Liver (tissue), 9 donors: ENCODE data around the gene ZFP42. TPM values are rescaled to one million over a fixed set of nuclear protein-coding genes. Genes with fewer than 3 reads are reported as not detected.

Source experiments
- DNase-seq: peaks from one replicate; pipeline ENCODE4 v3.0.0-alpha.2; 2017; ENCODE audit warnings: low spot score
- H3K27ac ChIP-seq, 2 donors: one replicate each; pipeline ENCODE4 v1.7.0; 2013; ENCODE audit warnings: inconsistent platforms in 2 of 2, low read length in 2 of 2, control low read depth in 1 of 2, low read depth in 1 of 2, mild to moderate bottlenecking in 1 of 2
- H3K27me3 ChIP-seq, 4 donors: one replicate each; pipeline versions ENCODE4 v1.6.1 to v1.7.0; 2013; ENCODE audit warnings: low read length in 3 of 4, inconsistent platforms in 1 of 4, mild to moderate bottlenecking in 1 of 4, moderate library complexity in 1 of 4; ENCODE audit not compliant: control insufficient read depth in 4 of 4, insufficient read depth in 4 of 4
- H3K36me3 ChIP-seq, 4 donors: one replicate each; pipeline versions ENCODE4 v1.6.1 to v1.7.0; 2013; ENCODE audit warnings: low read length in 3 of 4, mild to moderate bottlenecking in 3 of 4, low read depth in 1 of 4, moderate library complexity in 1 of 4; ENCODE audit not compliant: control insufficient read depth in 4 of 4, insufficient read depth in 3 of 4
- H3K4me1 ChIP-seq, 4 donors: one replicate each; pipeline versions ENCODE4 v1.6.1 to v1.7.0; 2013; ENCODE audit warnings: low read length in 3 of 4, mild to moderate bottlenecking in 3 of 4, moderate library complexity in 1 of 4; ENCODE audit not compliant: control insufficient read depth in 4 of 4, insufficient read depth in 4 of 4
- H3K4me3 ChIP-seq, 3 donors: one replicate each; pipeline versions ENCODE4 v1.6.1 to v1.7.0; 2013; ENCODE audit warnings: low read length in 3 of 3, control low read depth in 1 of 3, low read depth in 1 of 3, mild to moderate bottlenecking in 1 of 3
- H3K9ac ChIP-seq, 2 donors: one replicate each; pipeline ENCODE4 v1.7.0; 2013; ENCODE audit warnings: low read length in 2 of 2, mild to moderate bottlenecking in 2 of 2, moderate library complexity in 2 of 2, control low read depth in 1 of 2, low read depth in 1 of 2
- H3K9me3 ChIP-seq, 4 donors: one replicate each; pipeline versions ENCODE4 v1.6.1 to v1.7.0; 2013; ENCODE audit warnings: low read length in 3 of 4; ENCODE audit not compliant: control insufficient read depth in 4 of 4
- ATF3 ChIP-seq: IDR thresholded peaks from 2 replicates; pipeline ENCODE4 v1.6.1; 2016; ENCODE audit warnings: antibody characterized with exemption
- CTCF ChIP-seq: fragments of 150-350 bp; IDR thresholded peaks from 2 replicates; pipeline ENCODE4 v1.5.1; 2017; ENCODE audit warnings: improper control_type of control experiment, low read depth, low read length; ENCODE audit not compliant: missing input control
- EGR1 ChIP-seq, 2 donors: IDR thresholded peaks; 2 replicates each; pipeline ENCODE4 v1.6.1; 2016 to 2018; ENCODE audit warnings: antibody characterized with exemption in 2 of 2, low read depth in 2 of 2
- FOXA2 ChIP-seq: IDR thresholded peaks from 2 replicates; pipeline ENCODE4 v1.6.1; 2016; ENCODE audit warnings: antibody characterized with exemption
- HNF4A ChIP-seq, 2 donors: conservative IDR thresholded peaks; 2 replicates each; pipeline ENCODE4 v1.6.1; 2016; ENCODE audit warnings: antibody characterized with exemption in 2 of 2, mild to moderate bottlenecking in 2 of 2
- HNF4G ChIP-seq: IDR thresholded peaks from 2 replicates; pipeline ENCODE4 v1.6.1; 2016; ENCODE audit warnings: antibody characterized with exemption
- JUND ChIP-seq, 2 donors: IDR thresholded peaks; 2 replicates each; pipeline ENCODE4 v1.6.1; 2016; ENCODE audit warnings: antibody characterized with exemption in 2 of 2
- MAX ChIP-seq: IDR thresholded peaks from 2 replicates; pipeline ENCODE4 v1.6.1; 2016; ENCODE audit warnings: antibody characterized with exemption
- NR2F2 ChIP-seq: IDR thresholded peaks from 2 replicates; pipeline ENCODE4 v1.6.1; 2016; ENCODE audit warnings: antibody characterized with exemption
- RAD21 ChIP-seq, 2 donors: IDR thresholded peaks; 2 replicates each; pipeline ENCODE4 v1.6.1; 2016; ENCODE audit warnings: antibody characterized with exemption in 2 of 2, mild to moderate bottlenecking in 2 of 2
- RXRA ChIP-seq, 2 donors: IDR thresholded peaks; 2 replicates each; pipeline ENCODE4 v1.6.1; 2017 to 2018; ENCODE audit warnings: antibody characterized with exemption in 2 of 2, mild to moderate bottlenecking in 1 of 2
- SP1 ChIP-seq: IDR thresholded peaks from 2 replicates; pipeline ENCODE4 v1.6.1; 2018; ENCODE audit warnings: antibody characterized with exemption, mild to moderate bottlenecking
- YY1 ChIP-seq: IDR thresholded peaks from 2 replicates; pipeline ENCODE4 v1.6.1; 2016; ENCODE audit warnings: antibody characterized with exemption, mild to moderate bottlenecking
- ZBTB33 ChIP-seq: IDR thresholded peaks from 2 replicates; pipeline ENCODE4 v1.6.1; 2016; ENCODE audit warnings: antibody characterized with exemption
- WGBS: extraction: QIAGEN DNeasy Blood & Tissue Kit; methylation state at CpG from one replicate; pipeline ENCODE4 v1.1.7; 2013; 5-methylcytosine and 5-hydroxymethylcytosine counted together
- polyA plus RNA-seq, 2 donors: library from polyadenylated mRNA; stranded (reverse) in 1 of 2; unstranded in 1 of 2; fragments of 200-250 nt in 1 of 2; fragments of >200 nt in 1 of 2; fragmentation: Nextera tagmentation in 1 of 2; extraction: Ambion mirVana in 1 of 2; gene quantifications; one replicate each; pipeline versions ENCODE4 v1.2.1 to v1.2.3, GENCODE V29; 2013 to 2015
- total RNA-seq, 2 donors: library from RNA; depleted of rRNA; stranded (reverse); fragments of >200 nt; gene quantifications; one replicate each; pipeline ENCODE4 v1.2.3, GENCODE V29; 2014
- donor health status: healthy.
- donor health status: healthy.
- donor health status: healthy.
- donor health status: healthy.
- donor health status: healthy.

Gene ZFP42
- total and polyA plus RNA-seq, 4 donors: not detected

GRCh38 chr4:188025476-188025875 lies 29.9 kb downstream of the ZFP42 start:
- no peak overlapping the region for H3K27ac ChIP-seq
- H3K36me3 ChIP-seq: no peaks in the 10 kb centered on the region
- H3K27me3 ChIP-seq: no peaks in the 10 kb centered on the region
- no peak overlapping the region for H3K4me3 ChIP-seq
- H3K9me3 ChIP-seq: no peaks in the 10 kb centered on the region
- 86% methylated on average over 2 of the region's 2 CpGs for WGBS
- no peak overlapping the region for H3K9ac ChIP-seq
- TF ChIP-seq RAD21 (IDR thresholded peaks at IDR 0.05) (no peak), RXRA (IDR thresholded peaks at IDR 0.05) (no peak), JUND (IDR thresholded peaks at IDR 0.05) (no peak), YY1 (no peak), ATF3 (no peak), EGR1 (IDR thresholded peaks at IDR 0.05; ENCODE audit: low read depth in 2 of 2) (no peak), CTCF (no peak), FOXA2 (no peak), HNF4G (no peak)
- no peaks in the 10 kb centered on the region for H3K4me1 ChIP-seq
- no peak for DNase-seq

- no peak overlapping the region for H3K9ac ChIP-seq
- no peaks in the 10 kb centered on the region for H3K36me3 ChIP-seq
- no peaks in the 10 kb centered on the region for H3K4me1 ChIP-seq
- H3K9me3 ChIP-seq: no peaks in the 10 kb centered on the region
- 94% methylated on average over 13 of the region's 13 CpGs for WGBS
- H3K27me3 ChIP-seq: no peaks in the 10 kb centered on the region
- no peak overlapping the region for H3K27ac ChIP-seq
- H3K4me3 ChIP-seq: no peak overlapping the region
- TF ChIP-seq FOXA2 (no peak), HNF4A (conservative IDR thresholded peaks at IDR 0.05) (no peak), HNF4G (no peak), MAX (no peak), SP1 (no peak), RAD21 (IDR thresholded peaks at IDR 0.05) (no peak), RXRA (IDR thresholded peaks at IDR 0.05) (no peak), EGR1 (IDR thresholded peaks at IDR 0.05; ENCODE audit: low read depth in 2 of 2) (no peak), NR2F2 (no peak), ATF3 (no peak), YY1 (no peak), CTCF (no peak), ZBTB33 (no peak), JUND (IDR thresholded peaks at IDR 0.05) (no peak)
- DNase-seq: no peak
Observed at GRCh38 chr4:188029114-188029513, 33.5 kb downstream of the ZFP42 start.
